Left cardiac atrium (tissue), 4 donors: Measurements from ENCODE around the gene CDHR3. TPM values are rescaled to one million over a fixed set of nuclear protein-coding genes. Genes with fewer than 3 reads are reported as not detected.
A peak's percentile ranks its signal among the peaks of the same experiment; 100 is the strongest.

ENCODE experiments used
- ATAC-seq, 2 donors: fragments of 200-7000 bp; cut with Tn5 transposase; one replicate each; pipeline ENCODE4 v1.9.1; 2020; ENCODE audit warnings: mild to moderate bottlenecking in 2 of 2, moderate library complexity in 2 of 2
- DNase-seq: peaks from one replicate; pipeline ENCODE4 v3.0.0-alpha.2; 2020
- intact Hi-C, 2 donors: fragments of 100-400 bp; cut with DNase I; formaldehyde crosslinking; loops; one replicate each; pipeline versions ENCODE4 v1.14.1 to v1.15.1; 2022 to 2023
- long read RNA-seq: library from polyadenylated mRNA; unstranded; transcript quantifications from one replicate; pipeline ENCODE4 v2.0.0, GENCODE V29; 2021
- total RNA-seq, 2 donors: library from RNA; stranded (reverse); fragmentation: NEBNext Ultra II Directional; extraction: Animal tissue kit (Norgen Biotek cat#: 25700); gene quantifications; one replicate each; pipeline ENCODE4 v1.2.1, GENCODE V29; 2021
- donor health status: DM: no; HTN: yes; CAD: no.
- donor health status: DM: no; HTN: yes; CAD: no; lungs with severe emphysema.
- donor health status: DM: yes; HTN: yes; CAD: no.
- donor health status: Dilated cardiomyopathy.

CDHR3 gene
- total RNA-seq, result 1 to 10 TPM; 1.9 to 2.9 TPM
- long read RNA-seq, partial matches to known transcripts, result 0 of 1 reads
- long read RNA-seq, other reads (novel, unspliced or antisense), result 1 of 1 reads

GRCh38 chr7:105963038-105963667 is at the start of gene CDHR3:
Gene CDHR3, plus strand, starts transcription at chr7:105963264. Its CDS starts 55 bp downstream, at chr7:105963319.
- intact Hi-C loops, result no loop called here
- ATAC-seq (no peak), DNase-seq (no peak)

- intact Hi-C loops, result no loop called here
- ATAC-seq, result no peak
These were observed 49.1 kb upstream of the CDHR3 start for GRCh38 chr7:105913947-105914346.

GRCh38 chr7:105916603-105917002 is 46.5 kb upstream of the CDHR3 start:
- ATAC-seq, result no peak
- intact Hi-C loops, result no loop called here
- no peak for DNase-seq

More at GRCh38 chr7:105913947-105914346, 49.1 kb upstream of the CDHR3 start:
- DNase-seq, result no peak

- intact Hi-C loops, result no loop called here
- DNase-seq, result no peak
- no peak for ATAC-seq
These were observed 45.4 kb upstream of the CDHR3 start for GRCh38 chr7:105917659-105918058.

GRCh38 chr7:105920766-105921165 is 42.3 kb upstream of the CDHR3 start:
- no peak for DNase-seq
- no peak for ATAC-seq
- intact Hi-C loops, result no loop called here

GRCh38 chr7:105924945-105925344 is 38.1 kb upstream of the CDHR3 start:
- intact Hi-C loops, result no loop called here
- ATAC-seq (no peak), DNase-seq (no peak)

- DNase-seq (no peak), ATAC-seq (no peak)
- intact Hi-C loops, result no loop called here
These were observed 36.9 kb upstream of the CDHR3 start for GRCh38 chr7:105926131-105926530.

- no peak for DNase-seq
- intact Hi-C loops, result loop anchor here in 1 of 2 donors (10.0 kb wide), 1 partner anchor 114 kb away; no protein-coding TSS in a partner anchor
- no peak for ATAC-seq
These were observed 31.9 kb upstream of the CDHR3 start for GRCh38 chr7:105931179-105931578.

GRCh38 chr7:105932835-105933477 is 30.1 kb upstream of the CDHR3 start:
- ATAC-seq (peak; percentile 64 to 65), DNase-seq (peak; percentile 32)
- intact Hi-C loops, result loop anchor here in 1 of 2 donors (10.0 kb wide), 1 partner anchor 112 kb away; no protein-coding TSS in a partner anchor

- intact Hi-C loops, result loop anchor here in 1 of 2 donors (10.0 kb wide), 1 partner anchor 110 kb away; no protein-coding TSS in a partner anchor
- ATAC-seq, result peak; percentile 89 to 91
- DNase-seq, result no peak
These were observed 28.4 kb upstream of the CDHR3 start for GRCh38 chr7:105934572-105935185.

- intact Hi-C loops, result loop anchor here in 1 of 2 donors (10.0 kb wide), 1 partner anchor 110 kb away; no protein-coding TSS in a partner anchor
- DNase-seq, result no peak
- ATAC-seq, result peak in 1 of 2 donors; percentile 74
These were observed 27.8 kb upstream of the CDHR3 start for GRCh38 chr7:105935250-105935649.

- intact Hi-C loops, result loop anchor here in 1 of 2 donors (10.0 kb wide), 1 partner anchor 107 kb away; no protein-coding TSS in a partner anchor
- no peak for ATAC-seq
These were observed 25.7 kb upstream of the CDHR3 start for GRCh38 chr7:105937411-105937810.

GRCh38 chr7:105940109-105940508 is 23.0 kb upstream of the CDHR3 start:
- DNase-seq (no peak), ATAC-seq (no peak)
- intact Hi-C loops, result no loop called here

More at GRCh38 chr7:105937411-105937810, 25.7 kb upstream of the CDHR3 start:
- DNase-seq, result no peak

GRCh38 chr7:105941596-105941995 is 21.5 kb upstream of the CDHR3 start:
- DNase-seq (no peak), ATAC-seq (no peak)
- intact Hi-C loops, result no loop called here

GRCh38 chr7:105943486-105943885 is 19.6 kb upstream of the CDHR3 start:
- intact Hi-C loops, result no loop called here
- DNase-seq, result no peak

GRCh38 chr7:105945848-105946247 is 17.2 kb upstream of the CDHR3 start:
- intact Hi-C loops, result no loop called here
- DNase-seq, result no peak
- no peak for ATAC-seq

More at GRCh38 chr7:105943486-105943885, 19.6 kb upstream of the CDHR3 start:
- no peak for ATAC-seq

- ATAC-seq (no peak), DNase-seq (no peak)
- intact Hi-C loops, result no loop called here
These were observed 11.5 kb upstream of the CDHR3 start for GRCh38 chr7:105951597-105951996.

- intact Hi-C loops, result no loop called here
- DNase-seq, result no peak
These were observed 10.0 kb upstream of the CDHR3 start for GRCh38 chr7:105952917-105953595.

GRCh38 chr7:105954711-105955110 is 8.4 kb upstream of the CDHR3 start:
- no peak for ATAC-seq
- no peak for DNase-seq
- intact Hi-C loops, result no loop called here

More at GRCh38 chr7:105952917-105953595, 10.0 kb upstream of the CDHR3 start:
- ATAC-seq, result peak in 1 of 2 donors; percentile 27
